ENCODE results near the gene ZNF20. TPM values are rescaled to one million over a fixed set of nuclear protein-coding genes. Genes with fewer than 3 reads are reported as not detected.

Gene ZNF20
- 1 to 10 TPM; 2.1 to 8.8 (median 3.9) TPM for total RNA-seq

DNA sequence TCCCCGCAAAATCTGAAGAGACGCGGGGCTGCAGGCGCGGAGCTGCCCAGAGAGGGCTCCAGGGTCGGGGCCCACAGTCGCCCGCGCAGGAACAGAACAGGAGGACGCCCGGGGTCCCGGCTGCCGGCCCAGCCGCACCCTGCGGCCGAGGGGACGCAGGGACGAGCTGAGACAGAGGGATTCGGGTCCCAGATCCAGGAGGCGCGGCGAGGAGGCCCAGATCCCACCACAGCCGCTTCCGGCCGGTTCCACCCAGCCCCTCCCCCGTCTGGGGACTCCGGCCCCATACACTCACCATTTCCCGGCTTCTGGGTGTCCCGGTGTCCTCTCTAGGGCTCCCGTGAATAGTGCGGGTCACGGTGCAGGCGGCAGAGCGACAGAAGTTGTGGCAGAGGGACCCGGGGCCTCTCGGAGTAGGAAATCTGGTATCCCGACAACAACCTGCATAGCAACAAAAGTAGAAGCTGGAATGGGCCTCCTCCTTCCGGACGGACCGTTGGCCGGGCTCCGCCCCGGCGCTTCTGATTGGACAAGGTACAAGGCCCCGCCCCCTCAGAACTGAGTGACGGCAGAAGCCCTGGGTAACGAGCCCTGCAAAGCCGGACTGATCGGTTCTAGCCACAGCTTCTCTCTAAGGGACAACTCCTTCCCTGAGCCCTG is at the start of gene ZNF20:
TSS of gene ZNF20 (minus strand) at position 466 of the 660 bp plus-strand sequence. CDS start at position 298, 168 bp downstream.
- H3K27ac ChIP-seq = peak within 1 kb of the TSS; percentile 67
- peak; percentile 98 to 99 for DNase-seq (ENCODE audit: low spot score in 2 of 2)
- peaks cover 24% of the 10 kb centered on the region for H3K4me1 ChIP-seq
- no peaks in the 10 kb centered on the region for H3K9me3 ChIP-seq
- TF ChIP-seq, protein P1, sequence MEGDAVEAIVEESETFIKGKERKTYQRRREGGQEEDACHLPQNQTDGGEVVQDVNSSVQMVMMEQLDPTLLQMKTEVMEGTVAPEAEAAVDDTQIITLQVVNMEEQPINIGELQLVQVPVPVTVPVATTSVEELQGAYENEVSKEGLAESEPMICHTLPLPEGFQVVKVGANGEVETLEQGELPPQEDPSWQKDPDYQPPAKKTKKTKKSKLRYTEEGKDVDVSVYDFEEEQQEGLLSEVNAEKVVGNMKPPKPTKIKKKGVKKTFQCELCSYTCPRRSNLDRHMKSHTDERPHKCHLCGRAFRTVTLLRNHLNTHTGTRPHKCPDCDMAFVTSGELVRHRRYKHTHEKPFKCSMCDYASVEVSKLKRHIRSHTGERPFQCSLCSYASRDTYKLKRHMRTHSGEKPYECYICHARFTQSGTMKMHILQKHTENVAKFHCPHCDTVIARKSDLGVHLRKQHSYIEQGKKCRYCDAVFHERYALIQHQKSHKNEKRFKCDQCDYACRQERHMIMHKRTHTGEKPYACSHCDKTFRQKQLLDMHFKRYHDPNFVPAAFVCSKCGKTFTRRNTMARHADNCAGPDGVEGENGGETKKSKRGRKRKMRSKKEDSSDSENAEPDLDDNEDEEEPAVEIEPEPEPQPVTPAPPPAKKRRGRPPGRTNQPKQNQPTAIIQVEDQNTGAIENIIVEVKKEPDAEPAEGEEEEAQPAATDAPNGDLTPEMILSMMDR (IDR thresholded peaks at IDR 0.05) = no peak
- TF ChIP-seq POLR2AphosphoS5 (IDR thresholded peaks at IDR 0.05) (peak in 1 of 3 donors; percentile 65), EP300 (IDR thresholded peaks at IDR 0.05) (no peak)
- H3K27me3 ChIP-seq = no peaks in the 10 kb centered on the region
- peaks cover 28% of the 10 kb centered on the region for H3K36me3 ChIP-seq
- peak within 1 kb of the TSS; percentile 74 for H3K4me3 ChIP-seq
- 1% methylated on average over 14 of the region's 49 CpGs for WGBS

DNA sequence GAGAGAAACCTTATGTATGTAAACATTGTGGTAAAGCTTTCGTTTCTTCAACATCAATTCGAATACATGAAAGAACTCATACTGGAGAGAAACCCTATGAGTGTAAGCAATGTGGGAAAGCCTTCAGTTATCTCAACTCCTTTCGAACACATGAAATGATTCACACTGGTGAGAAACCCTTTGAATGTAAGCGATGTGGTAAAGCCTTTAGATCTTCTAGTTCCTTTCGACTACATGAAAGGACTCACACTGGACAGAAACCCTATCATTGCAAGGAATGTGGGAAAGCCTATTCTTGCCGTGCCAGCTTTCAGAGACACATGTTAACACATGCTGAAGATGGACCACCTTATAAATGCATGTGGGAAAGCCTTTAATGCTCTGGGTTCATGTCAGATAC is 47.5 kb upstream of the ZNF20 start:
- Histone ChIP-seq H3K9me3 (peaks cover 29% of the 10 kb centered on the region), H3K4me3 (no peak overlapping the region), H3K36me3 (peaks cover 55% of the 10 kb centered on the region), H3K27ac (no peak overlapping the region), H3K4me1 (no peaks in the 10 kb centered on the region), H3K27me3 (no peaks in the 10 kb centered on the region)
- no peak for DNase-seq (ENCODE audit: low spot score in 2 of 2)
- 97% methylated on average over 6 of the region's 6 CpGs for WGBS
- no peak for TF ChIP-seq POLR2AphosphoS5 (IDR thresholded peaks at IDR 0.05)
- no peak for TF ChIP-seq POLR2A (IDR thresholded peaks at IDR 0.05)
- TF ChIP-seq, protein P1 (IDR thresholded peaks at IDR 0.05) = no peak
- TF ChIP-seq EP300 (IDR thresholded peaks at IDR 0.05) = no peak

DNA sequence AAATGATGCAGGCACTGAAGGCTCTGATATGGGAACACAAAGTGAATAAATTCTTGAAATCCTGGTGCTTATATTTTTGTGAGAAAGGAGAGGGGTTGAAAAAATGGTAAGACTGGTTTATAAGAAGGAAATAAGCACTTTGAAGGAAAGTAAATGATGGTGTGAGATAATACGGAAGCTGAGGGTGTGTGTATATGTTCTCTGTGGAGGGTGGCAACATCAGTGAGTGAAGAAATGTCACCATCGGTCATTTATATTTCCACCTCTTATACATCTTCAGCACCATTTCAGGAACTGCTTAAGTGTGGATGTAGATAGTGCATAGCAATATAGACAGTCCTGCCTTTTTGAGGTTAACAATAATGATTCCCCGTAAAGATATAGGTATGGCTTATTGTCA is 40.2 kb upstream of the ZNF20 start:
- H3K4me3 ChIP-seq = no peak overlapping the region

DNA sequence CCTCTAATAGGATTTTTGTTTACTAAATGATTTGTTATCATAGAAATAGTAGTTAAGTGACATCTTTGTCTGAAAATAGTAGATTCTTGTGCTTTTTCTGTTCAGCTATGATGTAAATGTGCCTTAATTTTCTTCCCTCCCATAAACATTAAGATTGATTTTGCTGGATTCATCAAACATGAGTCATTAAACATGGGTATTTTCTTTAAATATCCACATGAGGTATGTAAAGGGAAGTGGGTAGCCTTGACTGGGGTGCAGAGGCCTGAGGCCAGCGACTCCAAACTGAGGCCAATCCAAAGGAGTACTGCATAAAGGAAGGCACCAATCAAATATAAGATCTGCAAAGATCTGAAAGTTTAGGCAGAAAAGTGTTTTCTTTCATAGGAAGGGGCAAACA is 26.5 kb upstream of the ZNF20 start:
- TF ChIP-seq, protein P1 (IDR thresholded peaks at IDR 0.05) = no peak
- TF ChIP-seq POLR2A (IDR thresholded peaks at IDR 0.05) = no peak
- TF ChIP-seq POLR2AphosphoS5 (IDR thresholded peaks at IDR 0.05) = no peak
- TF ChIP-seq EP300 (IDR thresholded peaks at IDR 0.05) = no peak
- H3K4me3 ChIP-seq = no peak overlapping the region
- no peak for DNase-seq (ENCODE audit: low spot score in 2 of 2)
- no peaks in the 10 kb centered on the region for H3K9me3 ChIP-seq
- H3K36me3 ChIP-seq = peaks cover 14% of the 10 kb centered on the region
- H3K27me3 ChIP-seq = no peaks in the 10 kb centered on the region
- H3K27ac ChIP-seq = no peak overlapping the region
- peaks cover 25% of the 10 kb centered on the region for H3K4me1 ChIP-seq
- WGBS = 94% methylated on average over 1 of the region's 1 CpG

More for the DNA sequence above, 40.2 kb upstream of the ZNF20 start:
- no peak overlapping the region for H3K27ac ChIP-seq
- DNase-seq (ENCODE audit: low spot score in 2 of 2) = no peak
- H3K27me3 ChIP-seq = no peaks in the 10 kb centered on the region
- peaks cover 8% of the 10 kb centered on the region for H3K9me3 ChIP-seq
- TF ChIP-seq POLR2A (IDR thresholded peaks at IDR 0.05) = no peak
- TF ChIP-seq POLR2AphosphoS5 (IDR thresholded peaks at IDR 0.05) = no peak
- TF ChIP-seq, protein P1 (IDR thresholded peaks at IDR 0.05) = no peak
- no peak for TF ChIP-seq EP300 (IDR thresholded peaks at IDR 0.05)
- H3K36me3 ChIP-seq = peaks cover 37% of the 10 kb centered on the region
- no peaks in the 10 kb centered on the region for H3K4me1 ChIP-seq
- WGBS = 95% methylated on average over 3 of the region's 3 CpGs

DNA sequence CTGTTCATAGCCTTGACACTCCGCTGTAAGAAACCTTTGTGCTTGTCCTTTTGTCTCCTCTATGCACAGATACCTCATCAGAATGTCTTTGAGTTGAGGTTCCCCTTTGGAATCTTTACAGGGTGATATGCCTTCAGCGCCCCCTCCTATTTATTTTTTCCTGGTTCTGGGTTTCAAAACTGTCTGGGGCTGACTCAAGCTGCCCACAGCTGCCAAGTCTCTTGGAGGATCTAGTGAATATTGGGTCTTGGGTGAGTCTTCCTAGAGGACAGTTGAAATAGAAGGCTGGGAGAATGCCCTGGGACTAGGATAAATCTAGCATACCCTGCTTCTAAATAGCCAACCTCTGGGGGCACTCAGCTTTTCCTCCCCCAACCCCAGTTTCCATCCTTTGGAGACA is 23.7 kb upstream of the ZNF20 start:
- no peaks in the 10 kb centered on the region for H3K36me3 ChIP-seq
- peak overlapping the region; percentile 75 for H3K4me3 ChIP-seq
- TF ChIP-seq POLR2AphosphoS5 (IDR thresholded peaks at IDR 0.05) (no peak), EP300 (IDR thresholded peaks at IDR 0.05) (no peak)
- TF ChIP-seq, protein P1 (IDR thresholded peaks at IDR 0.05) = no peak
- DNase-seq (ENCODE audit: low spot score in 2 of 2) = no peak
- H3K9me3 ChIP-seq = no peaks in the 10 kb centered on the region
- whole genome bisulfite sequencing = 13% methylated on average over 2 of the region's 2 CpGs
- peaks cover 25% of the 10 kb centered on the region for H3K4me1 ChIP-seq
- no peaks in the 10 kb centered on the region for H3K27me3 ChIP-seq
- peak overlapping the region; percentile 95 for H3K27ac ChIP-seq

Data from suprapubic skin (tissue), 4 donors.